ENCODE data around the gene DDAH1. TPM values are rescaled to one million over a fixed set of nuclear protein-coding genes. Genes with fewer than 3 reads are reported as not detected.

Gene DDAH1
- total RNA-seq, 1 donor from 2014 or later: 0.07 TPM

DNA sequence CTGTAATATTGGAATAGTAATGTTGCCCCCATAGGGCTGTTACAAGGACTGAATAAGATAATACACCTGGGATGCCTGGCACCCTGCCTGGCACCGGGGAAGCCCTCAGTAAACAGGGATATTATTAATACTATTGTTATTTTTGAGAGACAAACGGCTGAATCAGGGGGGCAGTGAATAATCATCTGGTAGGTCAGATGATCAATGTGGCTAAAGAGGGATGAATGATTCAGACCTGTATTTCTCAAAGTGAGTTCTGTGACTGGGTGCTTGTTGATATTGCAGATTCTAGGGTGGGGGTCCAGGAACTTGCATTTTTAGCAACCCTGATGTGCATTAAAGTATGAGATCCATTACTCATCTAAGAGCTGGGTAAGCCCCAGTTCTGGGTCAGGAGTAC is 142.3 kb downstream of the DDAH1 start:
- ATAC-seq (ENCODE audit: low read depth) (no peak), DNase-seq (no peak)
- CTCF ChIA-PET: no interaction called here
- no peaks in the 10 kb centered on the region for H3K4me1 Mint-ChIP-seq
- no peaks in the 10 kb centered on the region for H3K9me3 Mint-ChIP-seq
- TF ChIP-seq, protein P1, sequence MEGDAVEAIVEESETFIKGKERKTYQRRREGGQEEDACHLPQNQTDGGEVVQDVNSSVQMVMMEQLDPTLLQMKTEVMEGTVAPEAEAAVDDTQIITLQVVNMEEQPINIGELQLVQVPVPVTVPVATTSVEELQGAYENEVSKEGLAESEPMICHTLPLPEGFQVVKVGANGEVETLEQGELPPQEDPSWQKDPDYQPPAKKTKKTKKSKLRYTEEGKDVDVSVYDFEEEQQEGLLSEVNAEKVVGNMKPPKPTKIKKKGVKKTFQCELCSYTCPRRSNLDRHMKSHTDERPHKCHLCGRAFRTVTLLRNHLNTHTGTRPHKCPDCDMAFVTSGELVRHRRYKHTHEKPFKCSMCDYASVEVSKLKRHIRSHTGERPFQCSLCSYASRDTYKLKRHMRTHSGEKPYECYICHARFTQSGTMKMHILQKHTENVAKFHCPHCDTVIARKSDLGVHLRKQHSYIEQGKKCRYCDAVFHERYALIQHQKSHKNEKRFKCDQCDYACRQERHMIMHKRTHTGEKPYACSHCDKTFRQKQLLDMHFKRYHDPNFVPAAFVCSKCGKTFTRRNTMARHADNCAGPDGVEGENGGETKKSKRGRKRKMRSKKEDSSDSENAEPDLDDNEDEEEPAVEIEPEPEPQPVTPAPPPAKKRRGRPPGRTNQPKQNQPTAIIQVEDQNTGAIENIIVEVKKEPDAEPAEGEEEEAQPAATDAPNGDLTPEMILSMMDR (IDR thresholded peaks at IDR 0.05): no peak
- no peak overlapping the region for H3K4me3 Mint-ChIP-seq
- intact Hi-C loops (cut with micrococcal nuclease): no loop called here
- no peaks in the 10 kb centered on the region for H3K36me3 Mint-ChIP-seq (ENCODE audit: low read depth)
- POLR2A ChIA-PET: no interaction called here
- H3K27me3 Mint-ChIP-seq: no peaks in the 10 kb centered on the region
- H3K27ac Mint-ChIP-seq: no peak overlapping the region

DNA sequence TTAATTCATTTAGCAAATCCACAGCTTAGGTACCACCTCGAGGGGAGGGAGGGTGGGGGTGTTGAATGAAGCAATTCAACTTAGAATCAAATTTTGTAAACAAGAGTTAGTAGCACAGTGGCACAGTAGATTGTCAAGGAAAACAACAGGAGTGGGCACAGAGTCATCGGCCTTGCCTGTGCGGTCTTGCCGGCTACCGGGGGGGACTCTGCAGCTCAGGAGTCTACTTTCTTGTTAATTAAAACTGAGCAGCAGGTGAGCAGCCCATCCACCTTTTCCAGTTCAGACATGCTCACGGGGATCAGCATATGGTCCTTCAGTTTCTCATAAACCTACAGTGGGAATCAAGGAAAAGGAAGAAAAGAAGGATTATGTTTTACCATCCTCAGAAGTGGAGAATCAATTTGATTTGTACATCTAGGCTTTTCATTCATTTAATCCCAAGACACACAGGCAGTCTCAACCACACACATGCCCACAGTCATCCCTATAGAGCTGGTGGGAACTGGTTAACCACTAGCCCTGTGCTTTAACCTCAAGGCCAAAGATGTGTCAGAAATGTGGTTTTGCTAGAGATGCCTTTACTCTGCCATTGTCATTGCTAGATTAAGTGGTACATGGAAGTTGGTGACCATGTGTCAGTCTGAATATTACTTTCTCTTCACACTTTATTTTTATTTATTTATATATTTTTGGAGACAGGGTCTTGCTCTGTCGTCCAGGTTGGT is 143.6 kb downstream of the DDAH1 start:
- ATAC-seq (ENCODE audit: low read depth): no peak
- H3K4me3 Mint-ChIP-seq: no peak overlapping the region
- ChIA-PET POLR2A (no interaction called here), CTCF (no interaction called here)
- TF ChIP-seq, protein P1 (IDR thresholded peaks at IDR 0.05): no peak
- H3K9me3 Mint-ChIP-seq: no peaks in the 10 kb centered on the region
- no peaks in the 10 kb centered on the region for H3K27me3 Mint-ChIP-seq
- DNase-seq: no peak
- H3K36me3 Mint-ChIP-seq (ENCODE audit: low read depth): no peaks in the 10 kb centered on the region
- no peak overlapping the region for H3K27ac Mint-ChIP-seq
- intact Hi-C loops (cut with micrococcal nuclease): no loop called here
- no peaks in the 10 kb centered on the region for H3K4me1 Mint-ChIP-seq

DNA sequence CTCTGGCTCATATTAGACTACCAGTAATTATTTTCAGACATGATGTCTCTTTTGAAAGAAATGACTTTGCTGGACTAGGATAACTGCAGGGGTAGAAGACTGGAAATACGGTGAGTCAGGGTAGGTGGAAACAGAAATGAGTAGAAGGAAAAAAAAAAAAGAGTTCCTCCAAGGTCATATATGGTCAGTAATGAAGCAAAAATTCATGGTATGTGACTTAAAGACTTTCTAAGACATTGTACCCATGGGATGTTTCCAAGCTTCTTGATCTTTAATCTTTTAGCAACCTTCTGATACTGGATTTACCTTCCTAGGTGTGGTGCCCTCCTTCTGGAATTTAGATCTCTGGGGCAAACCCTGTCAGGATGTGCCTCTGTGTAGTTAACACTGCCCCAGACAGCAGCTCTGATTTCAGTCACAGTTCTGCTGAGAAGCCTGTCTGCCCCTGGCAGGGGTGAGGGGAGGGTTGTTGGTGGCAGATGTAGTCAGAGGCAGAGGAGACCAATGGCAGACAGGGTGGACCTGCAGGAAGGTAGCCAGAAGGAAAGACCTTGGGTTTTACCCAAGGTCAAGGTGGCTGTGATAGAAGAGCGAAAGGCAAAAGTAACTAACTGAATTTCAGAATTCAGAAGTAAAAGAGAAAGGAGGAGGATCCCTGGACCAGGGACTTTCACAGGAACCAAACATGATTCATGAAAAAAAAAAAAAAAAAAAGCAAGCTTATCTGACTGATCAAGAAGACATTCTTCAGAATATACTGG is 144.4 kb downstream of the DDAH1 start:
- CTCF ChIA-PET: no interaction called here
- no peak overlapping the region for H3K4me3 Mint-ChIP-seq
- no peak for DNase-seq

DNA sequence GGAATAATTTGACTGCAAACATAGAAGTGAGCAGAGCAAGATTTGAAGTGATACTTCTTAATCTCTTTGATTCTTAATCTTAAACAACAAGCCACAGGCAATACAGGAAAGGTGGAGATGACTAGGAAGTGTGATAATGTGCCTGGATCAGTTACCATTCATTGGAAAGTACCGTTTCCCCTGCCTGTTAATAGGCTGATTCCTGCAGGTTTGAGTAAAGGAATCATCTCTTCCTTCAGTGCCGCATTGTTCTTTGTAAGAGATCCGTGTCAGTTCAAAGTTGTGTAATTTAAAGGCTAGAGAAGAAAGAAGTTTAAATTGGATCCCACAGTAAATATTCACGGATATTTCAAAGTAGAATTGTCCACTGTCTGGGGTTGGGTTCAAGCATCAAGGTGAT is 145.0 kb downstream of the DDAH1 start:
- Mint-ChIP-seq H3K27ac (no peak overlapping the region), H3K9me3 (no peaks in the 10 kb centered on the region), H3K27me3 (no peaks in the 10 kb centered on the region), H3K4me1 (no peaks in the 10 kb centered on the region), H3K4me3 (no peak overlapping the region), H3K36me3 (ENCODE audit: low read depth) (no peaks in the 10 kb centered on the region)
- CTCF ChIA-PET: no interaction called here
- DNase-seq: no peak
- ATAC-seq (ENCODE audit: low read depth): no peak
- POLR2A ChIA-PET: no interaction called here
- intact Hi-C loops (cut with micrococcal nuclease): no loop called here
- TF ChIP-seq, protein P1 (IDR thresholded peaks at IDR 0.05): no peak

More for the DNA sequence above, 144.4 kb downstream of the DDAH1 start:
- intact Hi-C loops (cut with micrococcal nuclease): no loop called here
- no peaks in the 10 kb centered on the region for H3K4me1 Mint-ChIP-seq
- H3K36me3 Mint-ChIP-seq (ENCODE audit: low read depth): no peaks in the 10 kb centered on the region
- no peak for ATAC-seq (ENCODE audit: low read depth)
- no peaks in the 10 kb centered on the region for H3K9me3 Mint-ChIP-seq
- TF ChIP-seq, protein P1 (IDR thresholded peaks at IDR 0.05): no peak
- H3K27ac Mint-ChIP-seq: no peak overlapping the region
- no peaks in the 10 kb centered on the region for H3K27me3 Mint-ChIP-seq
- POLR2A ChIA-PET: no interaction called here

DNA sequence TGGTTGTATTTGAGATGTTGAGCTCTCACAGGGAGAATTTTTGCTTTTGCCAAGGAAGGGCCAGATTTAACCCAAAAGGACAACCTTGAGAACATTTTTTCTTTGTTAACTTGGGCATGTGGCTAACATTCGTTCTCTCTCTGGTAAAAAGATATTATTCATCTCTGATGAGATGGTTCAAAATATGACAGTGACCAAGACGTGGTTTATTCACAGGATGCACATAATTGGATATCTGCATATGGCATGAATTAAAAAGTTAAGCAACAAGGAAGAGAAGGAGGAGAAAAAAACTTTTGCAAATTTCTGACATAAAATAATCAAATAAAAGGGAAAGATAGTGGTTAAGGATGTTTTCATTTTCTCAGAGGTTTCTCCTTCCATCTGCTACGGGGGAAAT is 145.5 kb downstream of the DDAH1 start:
- H3K36me3 Mint-ChIP-seq (ENCODE audit: low read depth): no peaks in the 10 kb centered on the region
- ATAC-seq (ENCODE audit: low read depth) (no peak), DNase-seq (no peak)
- intact Hi-C loops (cut with micrococcal nuclease): no loop called here
- H3K4me1 Mint-ChIP-seq: no peaks in the 10 kb centered on the region
- CTCF ChIA-PET: no interaction called here
- no peak overlapping the region for H3K27ac Mint-ChIP-seq
- POLR2A ChIA-PET: no interaction called here
- no peaks in the 10 kb centered on the region for H3K9me3 Mint-ChIP-seq
- no peak overlapping the region for H3K4me3 Mint-ChIP-seq
- TF ChIP-seq, protein P1 (IDR thresholded peaks at IDR 0.05): no peak
- H3K27me3 Mint-ChIP-seq: no peaks in the 10 kb centered on the region

Measured in activated B cell treated with CpG ODN at 0.5 μM for 24 hours (primary cell).